ENCODE results near the gene GBA3. TPM values are rescaled to one million over a fixed set of nuclear protein-coding genes. Genes with fewer than 3 reads are reported as not detected.

GBA3 gene
- total RNA-seq, 1 experiment from 2014 or later = not detected

DNA sequence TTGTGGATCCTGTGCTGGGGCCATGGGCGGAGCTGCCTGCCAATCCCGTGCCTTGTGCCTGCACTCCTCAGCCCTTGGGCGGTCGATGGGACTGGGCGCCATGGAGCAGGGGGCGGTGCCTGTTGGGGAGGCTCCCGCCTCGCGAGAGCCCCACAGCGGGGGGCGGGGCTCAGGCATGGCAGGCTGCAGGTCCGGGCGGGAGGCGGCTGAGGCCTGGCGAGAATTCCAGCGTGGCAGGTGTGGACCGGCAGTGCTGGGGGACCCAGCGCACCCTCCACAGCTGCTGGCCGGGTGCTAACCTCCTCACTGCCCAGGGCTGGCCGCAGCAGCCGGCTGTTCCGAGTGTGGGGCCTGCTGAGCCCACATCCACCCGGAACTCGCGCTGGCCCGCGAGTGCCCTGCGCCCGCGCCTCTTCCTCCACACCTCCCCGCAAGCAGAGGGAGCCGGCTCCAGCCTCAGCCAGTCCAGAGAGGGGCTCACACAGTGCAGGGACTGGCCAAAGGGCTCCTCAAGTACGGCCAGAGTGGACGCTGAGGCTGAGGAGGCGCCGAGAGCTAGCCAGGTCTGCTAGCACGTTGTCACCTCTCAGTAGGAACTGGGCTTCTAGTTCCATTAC lies 85.9 kb downstream of the GBA3 start:
- no peak overlapping the region for H2AFZ ChIP-seq (ENCODE audit: low read depth, low read length, poor library complexity, severe bottlenecking)
- no peaks in the 10 kb centered on the region for H4K20me1 ChIP-seq (ENCODE audit: insufficient read depth)
- ChIA-PET CTCF (no interaction called here), POLR2A (no interaction called here), RAD21 (ENCODE audit: low non-redundant PET in 1 of 2, low total read pairs in 2 of 2, uncharacterized antibody in 2 of 2, unreplicated experiment in 2 of 2) (no interaction called here)
- TF ChIP-seq YY1 (IDR thresholded peaks at IDR 0.05; ENCODE audit: extremely low read depth, insufficient replicate concordance, low read depth, low read length) = no peak
- ATAC-seq (no peak), DNase-seq (ENCODE audit: low read depth, low spot score) (no peak)
- H3K27ac ChIP-seq (ENCODE audit: low read depth, low read length) = no peak overlapping the region
- no peaks in the 10 kb centered on the region for H3K4me1 ChIP-seq (ENCODE audit: control insufficient read depth in 1 of 2, insufficient read depth in 2 of 2, low read length in 2 of 2)
- no peak overlapping the region for H3K4me2 ChIP-seq (ENCODE audit: low read length)
- no peaks in the 10 kb centered on the region for H3K27me3 ChIP-seq (ENCODE audit: insufficient read depth, low read length)
- H3K9me3 ChIP-seq (ENCODE audit: control insufficient read depth in 1 of 2, insufficient read depth in 1 of 2, low read depth in 1 of 2, low read length in 2 of 2) = no peaks in the 10 kb centered on the region; a peak in 1 of 4 replicates
- BruUV-seq (replicated peaks) = no TSS peak
- no peak overlapping the region for H3K4me3 ChIP-seq (replicated peaks in 1 of 2; ENCODE audit: low read depth in 1 of 2, low read length in 2 of 2)
- no peaks in the 10 kb centered on the region for H3K79me2 ChIP-seq (ENCODE audit: insufficient read depth, low read length)
- H3K9me2 ChIP-seq (ENCODE audit: insufficient read depth) = no peaks in the 10 kb centered on the region
- intact Hi-C loops (cut with micrococcal nuclease) = no loop called here
- no peak overlapping the region for H3K9ac ChIP-seq (ENCODE audit: low read length)
- H3K36me3 ChIP-seq (ENCODE audit: control insufficient read depth in 1 of 2, insufficient read depth in 2 of 2, low read length in 2 of 2) = no peaks in the 10 kb centered on the region

DNA sequence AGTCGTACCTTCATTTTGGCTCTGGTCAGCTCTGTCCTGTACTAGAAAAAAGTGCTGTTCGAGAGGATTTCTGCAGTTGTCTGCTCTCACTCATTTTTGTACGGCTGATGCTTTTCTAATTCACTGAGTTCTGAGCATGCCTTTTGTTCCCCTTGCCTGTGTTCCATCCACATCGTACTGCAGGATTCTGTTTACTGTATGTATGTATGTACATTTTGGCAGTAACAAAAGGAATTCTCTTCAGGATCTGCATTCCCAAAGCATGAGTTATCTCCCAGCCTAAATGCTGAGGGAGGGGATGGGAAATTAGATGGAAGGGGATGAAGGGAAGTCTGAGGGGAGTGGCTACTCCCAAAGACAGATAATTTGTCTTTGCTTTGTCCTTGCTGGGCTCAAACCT lies 87.6 kb downstream of the GBA3 start:
- intact Hi-C loops (cut with micrococcal nuclease) = loop anchor here (5.0 kb wide), 1 partner anchor 1622 kb away; no protein-coding TSS in a partner anchor
- no peaks in the 10 kb centered on the region for H3K36me3 ChIP-seq (ENCODE audit: control insufficient read depth in 1 of 2, insufficient read depth in 2 of 2, low read length in 2 of 2)
- H3K9me2 ChIP-seq (ENCODE audit: insufficient read depth) = no peaks in the 10 kb centered on the region
- BruUV-seq (replicated peaks) = no TSS peak
- no peak overlapping the region for H3K9ac ChIP-seq (ENCODE audit: low read length)
- no peak overlapping the region for H3K4me3 ChIP-seq (replicated peaks in 1 of 2; ENCODE audit: low read depth in 1 of 2, low read length in 2 of 2)
- no peak overlapping the region for H2AFZ ChIP-seq (ENCODE audit: low read depth, low read length, poor library complexity, severe bottlenecking)
- H3K9me3 ChIP-seq (ENCODE audit: control insufficient read depth in 1 of 2, insufficient read depth in 1 of 2, low read depth in 1 of 2, low read length in 2 of 2) = no peaks in the 10 kb centered on the region; a peak in 1 of 4 replicates
- CTCF ChIA-PET = no interaction called here
- H3K27me3 ChIP-seq (ENCODE audit: insufficient read depth, low read length) = no peaks in the 10 kb centered on the region
- RAD21 ChIA-PET (ENCODE audit: low non-redundant PET in 1 of 2, low total read pairs in 2 of 2, uncharacterized antibody in 2 of 2, unreplicated experiment in 2 of 2) = no interaction called here
- POLR2A ChIA-PET = no interaction called here
- no peaks in the 10 kb centered on the region for H3K4me1 ChIP-seq (ENCODE audit: control insufficient read depth in 1 of 2, insufficient read depth in 2 of 2, low read length in 2 of 2)
- H3K79me2 ChIP-seq (ENCODE audit: insufficient read depth, low read length) = no peaks in the 10 kb centered on the region
- no peaks in the 10 kb centered on the region for H4K20me1 ChIP-seq (ENCODE audit: insufficient read depth)
- H3K4me2 ChIP-seq (ENCODE audit: low read length) = no peak overlapping the region
- ATAC-seq (no peak), DNase-seq (ENCODE audit: low read depth, low spot score) (no peak)
- H3K27ac ChIP-seq (ENCODE audit: low read depth, low read length) = no peak overlapping the region
- TF ChIP-seq ZFX (IDR thresholded peaks at IDR 0.05) (no peak), YY1 (IDR thresholded peaks at IDR 0.05; ENCODE audit: extremely low read depth, insufficient replicate concordance, low read depth, low read length) (no peak), EZH2phosphoT487 (IDR thresholded peaks at IDR 0.05; ENCODE audit: borderline replicate concordance) (no peak), FOSL1 (IDR thresholded peaks at IDR 0.05; ENCODE audit: low read depth) (no peak), TCF7L2 (IDR thresholded peaks at IDR 0.05; ENCODE audit: borderline replicate concordance, extremely low read depth, insufficient read depth, insufficient read length) (no peak), RAD21 (IDR thresholded peaks at IDR 0.05; ENCODE audit: low read depth) (no peak), CEBPB (IDR thresholded peaks at IDR 0.05; ENCODE audit: low read depth) (no peak), CBX3 (IDR thresholded peaks at IDR 0.05; ENCODE audit: low read depth) (no peak), EGR1 (IDR thresholded peaks at IDR 0.05; ENCODE audit: low read depth) (no peak)
- TF ChIP-seq, protein P1, sequence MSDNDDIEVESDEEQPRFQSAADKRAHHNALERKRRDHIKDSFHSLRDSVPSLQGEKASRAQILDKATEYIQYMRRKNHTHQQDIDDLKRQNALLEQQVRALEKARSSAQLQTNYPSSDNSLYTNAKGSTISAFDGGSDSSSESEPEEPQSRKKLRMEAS (IDR thresholded peaks at IDR 0.05) = no peak
- TF ChIP-seq, protein P2, sequence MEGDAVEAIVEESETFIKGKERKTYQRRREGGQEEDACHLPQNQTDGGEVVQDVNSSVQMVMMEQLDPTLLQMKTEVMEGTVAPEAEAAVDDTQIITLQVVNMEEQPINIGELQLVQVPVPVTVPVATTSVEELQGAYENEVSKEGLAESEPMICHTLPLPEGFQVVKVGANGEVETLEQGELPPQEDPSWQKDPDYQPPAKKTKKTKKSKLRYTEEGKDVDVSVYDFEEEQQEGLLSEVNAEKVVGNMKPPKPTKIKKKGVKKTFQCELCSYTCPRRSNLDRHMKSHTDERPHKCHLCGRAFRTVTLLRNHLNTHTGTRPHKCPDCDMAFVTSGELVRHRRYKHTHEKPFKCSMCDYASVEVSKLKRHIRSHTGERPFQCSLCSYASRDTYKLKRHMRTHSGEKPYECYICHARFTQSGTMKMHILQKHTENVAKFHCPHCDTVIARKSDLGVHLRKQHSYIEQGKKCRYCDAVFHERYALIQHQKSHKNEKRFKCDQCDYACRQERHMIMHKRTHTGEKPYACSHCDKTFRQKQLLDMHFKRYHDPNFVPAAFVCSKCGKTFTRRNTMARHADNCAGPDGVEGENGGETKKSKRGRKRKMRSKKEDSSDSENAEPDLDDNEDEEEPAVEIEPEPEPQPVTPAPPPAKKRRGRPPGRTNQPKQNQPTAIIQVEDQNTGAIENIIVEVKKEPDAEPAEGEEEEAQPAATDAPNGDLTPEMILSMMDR (IDR thresholded peaks at IDR 0.05 in 2 of 3, conservative IDR thresholded peaks at IDR 0.05 in 1 of 3; ENCODE audit: borderline replicate concordance in 1 of 3, insufficient read depth in 1 of 3, low read depth in 2 of 3, low read length in 2 of 3) = no peak
- TF ChIP-seq, protein P3, sequence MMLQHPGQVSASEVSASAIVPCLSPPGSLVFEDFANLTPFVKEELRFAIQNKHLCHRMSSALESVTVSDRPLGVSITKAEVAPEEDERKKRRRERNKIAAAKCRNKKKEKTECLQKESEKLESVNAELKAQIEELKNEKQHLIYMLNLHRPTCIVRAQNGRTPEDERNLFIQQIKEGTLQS (IDR thresholded peaks at IDR 0.05) = no peak
- TF ChIP-seq, protein P4, sequence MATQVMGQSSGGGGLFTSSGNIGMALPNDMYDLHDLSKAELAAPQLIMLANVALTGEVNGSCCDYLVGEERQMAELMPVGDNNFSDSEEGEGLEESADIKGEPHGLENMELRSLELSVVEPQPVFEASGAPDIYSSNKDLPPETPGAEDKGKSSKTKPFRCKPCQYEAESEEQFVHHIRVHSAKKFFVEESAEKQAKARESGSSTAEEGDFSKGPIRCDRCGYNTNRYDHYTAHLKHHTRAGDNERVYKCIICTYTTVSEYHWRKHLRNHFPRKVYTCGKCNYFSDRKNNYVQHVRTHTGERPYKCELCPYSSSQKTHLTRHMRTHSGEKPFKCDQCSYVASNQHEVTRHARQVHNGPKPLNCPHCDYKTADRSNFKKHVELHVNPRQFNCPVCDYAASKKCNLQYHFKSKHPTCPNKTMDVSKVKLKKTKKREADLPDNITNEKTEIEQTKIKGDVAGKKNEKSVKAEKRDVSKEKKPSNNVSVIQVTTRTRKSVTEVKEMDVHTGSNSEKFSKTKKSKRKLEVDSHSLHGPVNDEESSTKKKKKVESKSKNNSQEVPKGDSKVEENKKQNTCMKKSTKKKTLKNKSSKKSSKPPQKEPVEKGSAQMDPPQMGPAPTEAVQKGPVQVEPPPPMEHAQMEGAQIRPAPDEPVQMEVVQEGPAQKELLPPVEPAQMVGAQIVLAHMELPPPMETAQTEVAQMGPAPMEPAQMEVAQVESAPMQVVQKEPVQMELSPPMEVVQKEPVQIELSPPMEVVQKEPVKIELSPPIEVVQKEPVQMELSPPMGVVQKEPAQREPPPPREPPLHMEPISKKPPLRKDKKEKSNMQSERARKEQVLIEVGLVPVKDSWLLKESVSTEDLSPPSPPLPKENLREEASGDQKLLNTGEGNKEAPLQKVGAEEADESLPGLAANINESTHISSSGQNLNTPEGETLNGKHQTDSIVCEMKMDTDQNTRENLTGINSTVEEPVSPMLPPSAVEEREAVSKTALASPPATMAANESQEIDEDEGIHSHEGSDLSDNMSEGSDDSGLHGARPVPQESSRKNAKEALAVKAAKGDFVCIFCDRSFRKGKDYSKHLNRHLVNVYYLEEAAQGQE (IDR thresholded peaks at IDR 0.05; ENCODE audit: low read depth) = no peak
